Measurements from ENCODE around the gene SARDH. TPM values are rescaled to one million over a fixed set of nuclear protein-coding genes. Genes with fewer than 3 reads are reported as not detected.

The SARDH gene
- total and polyA plus RNA-seq, 12 donors = 0.81 to 9.6 (median 3.0) TPM

GRCh38 chr9:133689151-133689763, 48.9 kb downstream of the SARDH start:
- peaks cover 0 to 2% of the 10 kb centered on the region in 2 donors for H3K4me1 ChIP-seq (replicated peaks in 1 of 2)
- no peaks in the 10 kb centered on the region for H3K9me3 ChIP-seq (replicated peaks in 1 of 3)
- H3K27ac ChIP-seq = no peak overlapping the region
- H3K4me3 ChIP-seq = no peak overlapping the region
- no peaks in the 10 kb centered on the region for H3K36me3 ChIP-seq (replicated peaks in 1 of 2)
- H3K27me3 ChIP-seq = no peaks in the 10 kb centered on the region
- WGBS, 4 donors = 75 to 86% (median 78%) methylated on average over 9 to 10 of the region's 10 CpGs
- no peak for TF ChIP-seq CTCF (IDR thresholded peaks at IDR 0.05)
- intact Hi-C loops (cut with DNase I) = no loop called here
- no peak for DNase-seq

GRCh38 chr9:133687856-133688761, 50.0 kb downstream of the SARDH start:
- no peaks in the 10 kb centered on the region for H3K9me3 ChIP-seq (replicated peaks in 1 of 3)
- peaks cover 0 to 13% of the 10 kb centered on the region in 2 donors for H3K4me1 ChIP-seq (replicated peaks in 1 of 2)
- H3K27ac ChIP-seq = no peak overlapping the region
- no peak overlapping the region for H3K4me3 ChIP-seq
- H3K27me3 ChIP-seq = no peaks in the 10 kb centered on the region
- no peak for DNase-seq
- TF ChIP-seq POLR2A (IDR thresholded peaks at IDR 0.05) = no peak
- intact Hi-C loops (cut with DNase I) = no loop called here
- no peaks in the 10 kb centered on the region for H3K36me3 ChIP-seq (replicated peaks in 1 of 2)
- WGBS, 4 donors = 86 to 92% (median 87%) methylated on average over 22 to 34 of the region's 34 CpGs

- Histone ChIP-seq H3K27ac (no peak overlapping the region), H3K36me3 (replicated peaks in 1 of 2) (no peaks in the 10 kb centered on the region), H3K27me3 (no peaks in the 10 kb centered on the region), H3K4me3 (no peak overlapping the region), H3K9me3 (replicated peaks in 1 of 3) (no peaks in the 10 kb centered on the region), H3K4me1 (replicated peaks in 1 of 2) (peaks cover 0 to 17% of the 10 kb centered on the region in 2 donors)
- TF ChIP-seq CTCF (IDR thresholded peaks at IDR 0.05) (no peak), POLR2A (IDR thresholded peaks at IDR 0.05) (no peak)
- 75 to 84% (median 79%) methylated on average over 16 to 24 of the region's 24 CpGs for WGBS, 4 donors
- DNase-seq = peak in 1 of 7 donors; percentile 85
- intact Hi-C loops (cut with DNase I) = no loop called here
Measured at GRCh38 chr9:133686642-133687575, 51.2 kb downstream of the SARDH start.

GRCh38 chr9:133685653-133686609, 52.2 kb downstream of the SARDH start:
- intact Hi-C loops (cut with DNase I) = no loop called here

More at GRCh38 chr9:133685653-133686609, 52.2 kb downstream of the SARDH start:
- H3K9me3 ChIP-seq (replicated peaks in 1 of 3) = no peaks in the 10 kb centered on the region
- 81 to 88% (median 85%) methylated on average over 13 to 18 of the region's 18 CpGs for WGBS, 4 donors
- H3K27ac ChIP-seq = no peak overlapping the region
- no peaks in the 10 kb centered on the region for H3K36me3 ChIP-seq (replicated peaks in 1 of 2)
- H3K4me3 ChIP-seq = no peak overlapping the region
- H3K27me3 ChIP-seq = no peaks in the 10 kb centered on the region
- TF ChIP-seq POLR2A (IDR thresholded peaks at IDR 0.05) (no peak), CTCF (IDR thresholded peaks at IDR 0.05) (no peak)
- H3K4me1 ChIP-seq (replicated peaks in 1 of 2) = peaks cover 0 to 17% of the 10 kb centered on the region in 2 donors
- DNase-seq = no peak
